Fibroblast of the conjunctiva (primary cell): ENCODE data around the gene TSPO.

Experiments used
- DNase-seq: peaks from one replicate; pipeline ENCODE4 v3.0.0-alpha.2; 2010; ENCODE audit warnings: low read depth

TSPO gene

DNA sequence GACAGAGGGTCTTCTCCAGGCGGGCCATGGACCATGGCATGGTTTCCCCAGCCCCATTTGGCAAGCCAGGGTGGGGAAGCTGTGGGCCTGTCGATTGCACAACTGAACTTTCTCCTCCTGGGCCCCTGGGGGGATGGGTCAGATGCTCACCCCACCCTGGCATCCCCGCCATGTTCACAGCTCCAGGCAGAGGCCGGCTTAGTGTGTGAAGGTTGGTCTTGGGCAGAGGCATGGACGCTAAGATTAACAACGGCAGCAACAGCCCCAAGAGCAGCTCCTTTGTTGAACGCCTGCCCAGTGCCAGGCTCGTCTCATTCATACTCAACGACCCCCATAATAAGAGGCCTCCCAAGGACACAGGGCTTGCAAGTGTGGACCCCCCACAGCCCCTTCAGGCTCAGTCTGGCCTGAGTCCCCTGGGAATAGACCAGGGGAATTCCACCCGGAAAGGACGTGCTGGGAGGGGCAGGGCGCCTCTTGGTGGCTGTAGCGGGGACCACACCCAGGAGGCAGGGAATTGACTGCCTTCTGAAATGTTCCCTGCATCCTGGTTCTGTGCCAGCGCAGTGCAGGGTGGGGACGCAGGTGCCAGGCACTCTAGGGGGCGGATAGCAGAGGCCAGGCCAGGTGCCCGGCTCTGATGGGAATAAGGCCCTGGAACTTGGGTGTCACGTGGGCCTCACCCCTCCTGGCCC, 8.3 kb downstream of the TSPO start:
- no peak for DNase-seq

DNA sequence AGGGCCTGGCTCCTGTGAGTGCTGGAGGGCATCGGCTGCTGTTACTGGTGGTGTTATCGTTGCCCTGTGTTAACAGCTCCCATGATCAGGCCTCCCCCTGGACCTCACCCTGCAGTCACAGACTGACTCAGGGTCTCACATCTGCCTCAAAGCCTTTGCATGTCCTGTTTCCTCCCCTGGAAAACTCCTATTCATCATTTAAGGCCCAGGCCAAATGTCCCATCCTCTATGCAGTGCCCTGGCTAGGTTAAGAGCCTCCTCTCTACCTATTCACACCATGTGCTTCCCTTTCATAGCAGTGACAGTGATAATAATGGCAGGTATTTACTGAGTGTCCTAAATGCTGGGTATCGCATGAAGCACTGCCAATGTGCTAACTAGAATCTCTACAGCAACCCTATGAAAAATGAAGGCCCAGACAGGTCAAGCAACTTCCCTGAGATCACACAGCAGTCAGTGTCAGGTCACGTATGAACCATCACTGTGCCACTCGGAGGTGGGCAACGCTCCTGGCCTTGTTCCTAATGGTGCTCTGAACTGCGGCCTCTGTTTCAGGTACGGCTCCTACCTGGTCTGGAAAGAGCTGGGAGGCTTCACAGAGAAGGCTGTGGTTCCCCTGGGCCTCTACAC, 9.3 kb downstream of the TSPO start:
- DNase-seq: no peak

DNA sequence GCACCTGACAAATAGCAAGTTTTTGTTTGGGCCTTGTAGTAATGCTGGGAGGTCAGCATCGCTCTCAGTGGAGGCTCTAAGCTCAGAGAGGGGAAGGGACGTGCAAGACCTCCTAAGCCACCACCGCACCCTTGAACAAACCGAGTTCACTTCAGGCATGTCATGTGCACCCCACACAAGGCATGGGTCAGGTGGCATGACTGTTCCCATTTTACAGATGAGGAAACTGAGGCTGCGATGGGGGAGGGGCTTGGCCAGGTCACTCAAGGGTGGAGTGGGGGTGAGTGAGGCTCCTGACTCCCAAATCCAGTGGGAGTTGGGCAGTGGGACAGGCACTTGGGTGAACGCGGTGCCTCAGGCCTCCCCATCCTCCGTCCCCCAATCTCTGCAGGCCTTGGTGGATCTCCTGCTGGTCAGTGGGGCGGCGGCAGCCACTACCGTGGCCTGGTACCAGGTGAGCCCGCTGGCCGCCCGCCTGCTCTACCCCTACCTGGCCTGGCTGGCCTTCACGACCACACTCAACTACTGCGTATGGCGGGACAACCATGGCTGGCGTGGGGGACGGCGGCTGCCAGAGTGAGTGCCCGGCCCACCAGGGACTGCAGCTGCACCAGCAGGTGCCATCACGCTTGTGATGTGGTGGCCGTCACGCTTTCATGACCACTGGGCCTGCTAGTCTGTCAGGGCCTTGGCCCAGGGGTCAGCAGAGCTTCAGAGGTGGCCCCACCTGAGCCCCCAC, 11.2 kb downstream of the TSPO start:
- no peak for DNase-seq

DNA sequence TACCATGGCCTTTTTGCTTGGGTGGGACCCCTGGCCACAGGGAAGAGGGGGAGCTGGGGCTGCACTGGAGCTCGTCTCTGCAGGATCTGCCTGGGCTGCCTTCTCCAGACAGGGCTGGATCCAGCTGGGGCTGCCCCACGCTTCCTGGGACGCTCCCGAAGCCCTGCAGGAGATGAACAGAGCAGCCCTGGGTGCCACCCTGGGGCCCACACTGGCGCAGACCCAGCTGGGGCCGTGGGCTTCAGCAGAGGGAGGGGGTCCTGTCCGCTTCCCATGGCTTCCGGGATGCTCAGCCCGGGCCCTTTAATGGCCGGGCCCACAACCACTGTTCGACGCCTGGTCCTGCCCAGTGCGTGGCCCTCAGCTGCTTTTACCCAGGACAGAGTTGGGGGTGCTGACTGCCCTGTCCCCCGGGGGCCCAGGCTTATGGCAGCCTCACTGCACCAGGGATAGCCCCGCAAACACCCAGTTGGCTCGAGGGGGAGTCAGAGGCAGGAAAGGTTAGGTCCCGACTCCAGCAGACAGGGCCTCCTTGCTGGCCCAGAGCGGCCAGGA, 12.0 kb downstream of the TSPO start:
- DNase-seq: no peak

DNA sequence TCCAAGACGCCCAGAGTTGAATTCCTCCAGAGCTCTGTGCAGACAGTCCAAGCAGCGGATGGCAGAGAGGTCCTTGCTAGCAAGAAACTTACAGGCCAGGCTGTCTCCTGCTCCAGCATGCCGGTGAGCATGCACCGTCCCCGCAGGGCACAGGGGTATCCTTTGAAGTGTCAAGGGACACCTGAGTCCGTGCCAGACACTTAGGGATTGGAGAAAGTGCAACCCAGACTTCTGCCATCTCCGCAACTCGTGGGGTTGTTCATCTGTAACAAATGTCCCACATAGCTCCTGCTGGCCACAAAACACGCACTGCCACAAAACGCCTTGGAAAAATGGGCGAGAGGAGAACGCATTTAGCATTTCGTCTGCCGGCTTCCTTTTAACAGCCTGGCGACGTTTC, 13.3 kb downstream of the TSPO start:
- no peak for DNase-seq

DNA sequence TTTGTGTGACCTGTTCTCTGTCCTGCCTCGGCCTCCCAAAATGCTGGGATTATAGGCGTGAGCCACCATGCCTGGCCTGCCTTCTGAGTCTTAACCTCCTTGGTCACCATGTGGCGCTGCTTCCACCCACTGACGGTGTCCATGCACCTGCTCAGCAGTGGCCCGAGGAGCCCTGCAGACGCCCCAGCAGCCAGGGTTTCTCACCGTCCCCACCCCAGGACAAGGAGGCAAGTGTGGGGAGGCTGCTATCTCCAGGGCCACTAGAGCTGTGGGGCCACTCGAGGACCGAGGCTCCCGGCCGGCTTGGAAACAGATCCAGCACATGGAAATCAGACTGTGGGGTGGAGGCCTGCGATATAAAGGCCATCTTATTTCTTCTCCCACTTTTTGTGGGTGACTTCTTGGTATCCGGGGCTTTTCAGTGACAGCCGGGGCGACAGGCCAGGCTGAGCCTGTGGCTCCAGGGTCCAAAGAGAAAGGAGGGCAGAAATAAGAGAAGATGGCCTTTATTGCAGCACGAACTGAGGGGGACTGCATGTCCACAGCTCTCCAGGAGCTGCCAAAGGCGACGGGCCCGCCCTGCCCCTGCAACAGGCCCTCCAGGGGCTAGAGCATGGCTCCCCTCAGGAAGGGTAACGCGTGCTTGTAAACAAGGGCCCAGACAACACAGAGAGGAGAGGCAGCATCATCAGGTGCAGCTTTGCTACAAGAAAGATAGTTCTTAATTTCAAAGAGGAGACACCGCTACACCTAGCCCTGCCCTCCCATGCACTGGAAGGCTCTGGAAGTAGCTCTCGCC, 15.0 kb downstream of the TSPO start:
- no peak for DNase-seq

DNA sequence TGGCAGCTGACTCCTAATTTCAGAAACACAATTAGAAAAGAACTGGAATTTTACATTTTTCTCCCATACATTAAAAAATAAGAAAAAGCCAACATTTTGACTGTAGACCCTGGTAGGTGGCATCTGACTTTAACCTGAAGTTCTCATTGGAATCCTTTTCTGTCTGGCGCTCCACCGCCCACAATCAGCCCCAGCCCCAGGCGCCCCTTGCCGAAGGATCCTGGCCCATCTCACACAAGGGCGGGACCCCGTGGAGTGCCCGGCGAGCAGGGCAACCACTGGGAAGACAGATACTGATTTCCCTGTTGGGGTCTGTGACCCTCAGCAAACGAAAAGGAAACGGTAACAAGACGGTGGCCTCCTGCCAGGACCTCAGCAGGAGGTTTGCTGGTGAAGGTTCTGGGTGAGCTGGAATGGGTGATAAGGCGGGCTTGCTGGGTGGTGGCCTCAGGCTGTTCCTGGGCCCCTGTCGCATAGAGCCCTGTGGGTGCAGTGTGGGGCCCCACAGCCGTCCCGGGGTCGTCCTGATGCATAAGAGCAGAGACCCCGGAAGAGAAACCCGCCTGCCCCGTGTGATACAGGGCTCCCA, 15.7 kb downstream of the TSPO start:
- DNase-seq: no peak

DNA sequence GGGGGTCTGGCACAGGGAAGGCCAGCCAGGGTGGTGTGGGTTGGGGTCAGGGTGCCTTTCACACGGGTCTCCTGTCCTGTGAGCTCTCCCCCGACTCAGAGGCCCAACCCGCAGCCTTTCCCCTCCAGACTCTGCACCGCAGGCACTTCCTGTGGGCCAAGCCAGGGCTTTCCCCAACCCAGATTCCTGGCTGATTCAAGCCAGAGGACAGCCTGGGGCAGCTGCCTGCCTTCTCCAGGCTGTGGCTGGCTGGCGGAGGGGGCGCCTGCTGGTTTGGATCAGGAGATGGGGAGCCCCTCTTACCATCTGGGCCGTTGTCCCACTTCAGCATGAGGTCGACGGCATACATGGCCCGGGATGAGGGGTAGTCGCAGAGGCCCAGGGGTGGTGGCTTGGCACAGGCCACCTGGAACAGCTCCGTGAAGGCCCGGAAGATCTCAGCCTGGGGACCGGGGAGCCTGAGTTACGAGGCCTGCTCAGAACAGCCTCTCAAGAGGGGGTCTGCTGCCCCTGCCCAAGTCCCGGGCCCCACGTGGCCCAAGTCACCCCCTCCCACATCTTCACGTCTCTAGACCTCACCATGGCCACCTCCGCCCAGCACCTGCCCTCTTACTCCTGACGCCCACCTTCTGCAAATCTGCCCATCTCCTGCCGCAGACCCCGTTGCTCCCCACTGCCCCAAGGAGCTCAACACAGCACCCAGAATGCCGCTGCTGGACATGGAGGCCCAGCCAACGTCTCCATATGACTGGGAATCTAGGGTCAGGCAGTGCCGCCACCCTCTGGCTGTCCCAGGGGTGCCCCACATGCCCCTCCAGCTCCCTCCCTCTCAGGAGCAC, 17.3 kb downstream of the TSPO start:
- no peak for DNase-seq

DNA sequence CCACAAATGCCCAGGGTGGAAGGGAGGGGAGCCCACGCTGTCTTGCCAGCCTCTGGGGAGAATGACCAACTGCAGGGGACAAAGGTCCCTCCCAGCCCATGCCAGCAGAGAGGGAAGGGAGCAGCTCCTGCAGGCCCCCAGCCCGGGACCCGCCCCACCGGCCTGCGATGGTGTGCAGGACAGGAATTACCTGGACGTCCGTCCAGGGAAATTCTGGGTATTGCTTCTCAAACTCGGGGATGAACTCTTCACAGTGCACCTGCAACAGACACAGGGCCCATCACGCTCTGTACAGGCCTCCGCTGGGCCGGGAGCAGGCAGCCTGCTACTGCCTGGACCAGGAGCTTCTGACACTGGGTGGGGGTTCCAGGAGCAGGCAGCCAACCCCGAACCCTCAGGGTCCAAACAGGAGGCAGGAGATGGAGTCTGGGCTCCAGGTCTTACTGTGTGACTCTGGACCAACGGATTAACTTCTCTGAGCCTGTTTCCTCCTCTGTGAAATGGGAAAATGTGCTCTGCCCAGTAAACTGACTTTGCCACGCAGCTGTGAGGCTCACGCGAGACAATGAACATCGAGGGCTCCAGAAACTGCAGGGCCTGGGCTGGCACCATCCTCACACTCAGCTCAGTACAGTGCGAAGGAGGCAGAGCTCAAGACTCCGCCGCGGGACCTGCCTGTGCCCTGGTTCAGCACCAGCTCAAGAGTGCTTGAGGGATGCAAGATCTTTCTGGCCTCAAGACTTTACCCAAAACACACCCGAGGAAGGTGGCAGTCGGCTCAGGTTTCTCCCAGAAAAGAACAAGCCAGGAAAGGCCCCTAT, 18.2 kb downstream of the TSPO start:
- DNase-seq: no peak

DNA sequence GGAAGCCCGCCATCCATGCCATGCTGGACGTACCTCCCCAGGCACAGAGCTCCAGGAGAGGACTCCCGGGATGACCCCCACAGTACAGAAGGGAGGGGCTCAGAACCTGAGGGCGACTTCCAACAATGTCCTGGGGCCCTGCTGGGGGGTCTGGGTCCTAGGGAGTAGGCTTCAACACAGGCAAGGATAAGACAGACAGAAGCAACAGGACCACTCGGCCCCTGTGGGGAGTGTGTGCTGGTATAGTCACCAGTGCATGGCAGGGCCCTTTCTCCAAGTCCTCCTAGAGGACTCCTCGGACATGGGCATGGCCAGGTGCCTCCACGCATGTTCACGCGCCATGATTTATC, 18.7 kb downstream of the TSPO start:
- DNase-seq: no peak

DNA sequence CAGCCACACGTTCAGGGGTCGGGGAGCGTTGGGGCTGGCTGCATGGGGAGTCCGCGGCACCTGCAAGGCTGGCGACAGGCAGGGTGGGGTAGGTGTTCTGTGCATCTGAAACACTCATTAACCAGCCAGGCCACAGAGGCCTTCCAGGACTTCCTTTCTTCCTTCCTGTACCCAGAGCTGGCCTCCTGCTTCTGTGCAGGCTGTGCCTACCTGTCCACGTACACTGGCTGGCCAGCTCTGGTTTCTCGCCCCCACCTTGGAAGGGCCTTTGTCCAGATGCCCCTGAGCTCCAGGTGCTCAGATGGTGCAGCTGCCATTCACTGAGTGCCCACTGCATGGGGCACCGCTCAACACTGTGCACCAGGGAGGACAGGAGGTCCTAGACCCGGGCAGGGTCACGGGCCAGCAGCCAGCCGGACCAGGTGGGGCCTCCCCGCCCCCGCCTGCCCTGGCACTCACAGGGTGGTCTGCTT, 19.7 kb downstream of the TSPO start:
- DNase-seq: no peak

DNA sequence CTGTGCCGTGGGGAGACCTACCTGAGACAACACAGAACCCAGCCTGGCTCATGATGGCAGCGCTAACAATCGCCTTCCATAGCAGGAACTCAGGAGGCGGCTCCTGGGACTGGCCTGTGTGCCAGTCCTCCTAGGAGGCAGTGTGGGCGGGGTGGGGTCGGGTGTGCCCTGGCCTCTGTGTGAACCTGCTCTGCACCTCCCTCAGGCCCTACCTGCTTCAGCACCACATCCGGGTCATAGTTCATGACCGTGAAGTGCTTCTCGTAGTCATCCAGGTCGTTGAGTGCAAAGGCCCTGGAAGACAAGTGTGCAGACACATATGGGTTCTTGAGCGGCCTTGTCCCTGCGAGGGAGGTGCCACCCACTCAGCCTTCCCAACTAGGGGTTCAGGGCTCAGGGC, 20.2 kb downstream of the TSPO start:
- no peak for DNase-seq

DNA sequence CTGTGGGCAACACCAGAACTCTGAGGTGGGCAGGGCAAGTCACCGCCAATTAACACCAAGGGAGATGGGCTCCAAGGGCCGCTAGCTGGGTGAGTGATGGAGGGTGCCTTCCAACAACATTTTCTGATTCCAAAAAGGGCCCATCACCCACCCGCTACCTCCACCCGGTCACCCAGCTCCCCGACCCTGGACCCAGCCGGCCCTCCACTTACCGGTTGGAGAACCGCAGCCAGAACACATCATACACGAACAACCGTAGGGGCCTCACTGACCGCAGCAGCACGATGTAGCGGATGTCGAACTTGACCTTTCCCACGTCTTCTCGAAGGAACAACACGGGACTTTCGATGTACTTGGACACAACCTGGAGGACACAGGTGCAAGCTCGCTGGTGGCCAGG, 20.8 kb downstream of the TSPO start:
- no peak for DNase-seq

DNA sequence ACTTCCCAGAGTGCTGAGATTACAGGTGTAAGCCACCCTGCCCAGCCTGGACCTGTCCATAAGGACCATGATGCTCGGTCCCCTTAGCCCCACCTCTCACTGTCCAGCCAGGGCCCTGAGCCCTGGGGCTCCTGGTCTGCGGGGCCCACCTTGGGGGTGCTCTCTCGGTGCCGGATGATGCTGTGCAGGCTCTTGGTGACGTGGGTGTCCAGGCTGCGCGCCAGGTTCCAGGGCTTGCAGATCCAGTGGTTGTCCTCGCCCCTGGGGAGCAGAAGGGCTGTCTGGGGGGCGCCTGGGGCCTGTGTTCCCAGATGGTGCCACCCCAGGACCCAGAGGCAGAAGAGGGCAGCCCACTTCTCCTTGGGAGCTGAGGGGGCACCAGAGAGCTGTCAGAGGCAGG, 22.2 kb downstream of the TSPO start:
- no peak for DNase-seq

DNA sequence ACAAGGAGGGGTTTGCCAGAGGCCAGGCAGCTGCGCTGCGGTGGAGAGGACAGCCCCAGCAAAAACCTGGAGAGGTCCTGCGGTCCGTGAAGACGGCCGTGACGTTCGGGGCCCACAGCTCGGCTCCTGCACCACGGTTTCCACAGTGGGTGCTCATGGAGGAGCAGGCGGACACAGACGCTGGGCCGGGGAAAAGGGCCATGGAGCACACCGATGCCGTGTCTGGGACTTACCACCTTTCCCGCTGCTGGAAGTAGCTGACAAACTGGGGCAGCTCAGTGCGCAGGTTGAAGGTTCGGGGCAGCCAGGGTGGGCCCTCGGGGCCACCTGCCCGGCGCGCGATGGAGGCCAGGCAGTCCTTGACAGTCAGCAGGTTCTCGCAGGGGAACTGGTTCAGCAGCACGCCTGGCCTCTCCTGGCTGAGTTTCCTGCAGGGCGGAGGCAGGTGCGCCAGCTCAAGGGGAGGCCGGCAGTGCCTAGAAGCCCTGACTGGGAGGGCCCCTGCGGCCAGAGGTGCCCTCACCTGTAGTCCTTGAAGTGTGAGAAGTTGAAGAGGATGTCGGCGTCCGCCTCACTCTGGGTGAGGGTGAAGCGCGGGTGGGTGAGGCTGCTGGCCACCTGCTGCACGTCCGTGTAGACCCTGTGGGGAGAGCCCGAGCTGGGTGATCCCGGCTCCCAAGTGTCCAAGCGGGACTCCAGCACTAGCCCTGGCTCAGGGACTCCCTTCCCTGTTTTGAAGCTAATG, 22.8 kb downstream of the TSPO start:
- no peak for DNase-seq

DNA sequence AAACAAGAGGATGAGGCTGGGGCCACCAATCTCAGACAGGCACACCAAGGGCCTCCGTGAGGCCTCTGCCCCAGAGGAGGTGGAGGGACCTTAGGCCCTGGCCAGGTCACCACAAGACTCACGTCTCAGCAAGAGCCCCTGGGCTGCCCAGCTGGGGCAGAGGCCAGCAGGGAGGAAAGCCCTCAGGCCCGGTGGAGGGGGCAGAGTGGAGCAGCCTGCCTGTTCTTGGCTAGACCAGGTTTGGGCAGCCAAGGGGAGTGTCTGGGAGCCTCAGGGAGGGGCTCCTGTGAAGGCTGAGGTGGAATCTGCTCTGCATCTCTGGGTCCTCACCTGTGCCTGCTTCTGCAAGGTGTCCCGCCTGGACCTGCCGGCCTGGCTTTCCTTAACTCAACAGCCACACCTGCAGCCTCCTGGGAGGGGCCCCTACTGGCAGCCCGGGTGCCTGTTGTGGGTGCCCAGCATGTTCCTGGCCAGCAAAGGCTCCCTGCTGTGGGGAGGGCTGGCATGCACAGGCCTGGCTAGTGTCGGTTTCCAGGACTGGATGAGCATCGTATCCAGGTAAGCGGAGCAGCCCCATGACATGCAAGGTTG, 23.7 kb downstream of the TSPO start:
- no peak for DNase-seq

DNA sequence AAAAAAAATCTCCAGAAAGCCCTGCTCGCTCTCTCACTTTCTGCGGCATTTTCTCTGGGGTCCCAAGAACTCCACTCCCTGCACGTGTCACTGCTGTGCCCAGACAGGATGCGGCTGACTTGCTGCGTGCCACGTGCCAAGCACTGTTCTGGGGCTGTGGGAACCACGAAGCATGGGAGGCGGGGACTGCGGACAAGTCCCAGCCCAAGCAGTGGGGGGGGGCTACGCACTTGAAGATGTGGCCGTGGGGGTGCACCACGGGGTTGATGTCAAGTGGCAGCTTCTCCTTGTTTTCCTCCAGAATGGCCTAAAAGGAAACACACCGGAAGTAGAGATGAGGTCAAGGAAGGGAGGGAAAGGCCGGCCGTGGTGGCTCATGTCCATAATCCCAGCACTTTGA, 24.7 kb downstream of the TSPO start:
- DNase-seq: no peak

DNA sequence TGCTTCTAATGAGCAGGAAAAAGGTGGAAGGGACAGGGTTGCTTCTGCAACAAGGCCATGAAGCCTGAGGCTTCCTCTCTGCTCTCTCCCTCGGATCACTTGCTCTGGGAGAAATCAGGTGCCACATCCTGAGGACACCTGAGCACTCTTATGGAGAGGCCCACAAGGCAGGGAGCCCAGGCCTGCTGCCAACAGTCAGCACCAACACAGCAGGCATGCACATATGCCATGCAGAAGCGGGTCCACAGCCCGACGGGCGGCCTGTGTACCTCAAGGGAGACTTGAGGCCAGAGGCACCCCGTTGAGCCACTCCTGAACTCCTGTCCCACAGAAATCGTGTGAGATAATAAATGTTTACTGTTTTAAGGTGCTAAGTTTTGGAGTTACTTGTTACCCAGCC, 26.1 kb downstream of the TSPO start:
- DNase-seq: no peak
